K562 (cell line): ENCODE results near the gene ZC4H2. TPM values are rescaled to one million over a fixed set of nuclear protein-coding genes. Genes with fewer than 3 reads are reported as not detected.

Experiments used
- ATAC-seq: fragments of 200-7000 bp; cut with Tn5 transposase; 3 replicates; pipeline ENCODE4 v1.9.1; 2020; ENCODE audit warnings: moderate library complexity
- BruUV-seq: library from RNA; stranded (reverse); fragments of 400-500 nt; replicated peaks from 2 replicates; lab custom pipeline; 2021; lab: Mats Ljungman, UMichigan
- CTCF ChIA-PET: fragments of 300-600 bp; formaldehyde crosslinking; extraction: SDS; loops from one replicate; lab custom pipeline; 2021; ENCODE audit warnings: low intra/inter-chr PET ratio; lab: Yijun Ruan, JAX
- POLR2A ChIA-PET: fragments of 300-600, 350-650 bp; sonication (Branson Sonifier 250); formaldehyde crosslinking; extraction: SDS; loops from one replicate; lab custom pipeline; 2021; ENCODE audit warnings: antibody characterized with exemption, inconsistent platforms; lab: Yijun Ruan, JAX
- DNase-seq, 4 experiments: peaks; one replicate each; pipeline versions ENCODE4 v3.0.0 to v3.0.0-alpha.2; 2011 to 2018; ENCODE audit warnings: low spot score in 3 of 4, mixed read lengths in 3 of 4; ENCODE audit errors: extremely low read depth in 1 of 4
- FAIRE-seq: peaks from 2 replicates; lab custom pipeline; 2011; peaks lifted over from hg19 to GRCh38; lab: Jason Lieb, UNC
- H2AFZ ChIP-seq: 2 replicates; pipeline ENCODE4 v1.6.0; 2011; ENCODE audit warnings: low read depth, low read length, control low read depth, inconsistent platforms
- H3K27ac ChIP-seq: fragments of 200-600 bp; 3 replicates; pipeline ENCODE4 v1.8.0; 2011; ENCODE audit warnings: low read depth, mild to moderate bottlenecking, control low read depth, inconsistent platforms, low read length, moderate library complexity, mixed read lengths; ENCODE audit errors: extremely low read depth
- H3K27me3 ChIP-seq, 2 experiments: fragments of 300-600 bp in 1 of 2; 2 replicates in 1 of 2; 3 replicates in 1 of 2; pipeline versions ENCODE4 v1.6.0 to v1.8.0; 2011; ENCODE audit warnings: inconsistent platforms in 2 of 2, low read length in 2 of 2, mild to moderate bottlenecking in 1 of 2, mixed read lengths in 1 of 2, moderate library complexity in 1 of 2; ENCODE audit not compliant: control insufficient read depth in 2 of 2, insufficient read depth in 2 of 2
- H3K36me3 ChIP-seq: fragments of 300-600 bp; 3 replicates; pipeline ENCODE4 v1.8.0; 2011; ENCODE audit warnings: mild to moderate bottlenecking, low read length, inconsistent platforms; ENCODE audit not compliant: control insufficient read depth, insufficient read depth
- H3K4me1 ChIP-seq, 2 experiments: fragments of 200-600 bp in 1 of 2; replicated peaks in 1 of 2; 2 replicates in 1 of 2; 3 replicates in 1 of 2; pipeline versions ENCODE4 v1.5.1 to v1.8.0; 2011; ENCODE audit warnings: inconsistent platforms in 2 of 2, low read length in 2 of 2, mild to moderate bottlenecking in 1 of 2, mixed read lengths in 1 of 2, moderate library complexity in 1 of 2; ENCODE audit not compliant: control insufficient read depth in 2 of 2, insufficient read depth in 2 of 2
- H3K4me2 ChIP-seq: 2 replicates; pipeline ENCODE4 v1.6.1; 2011; ENCODE audit warnings: low read length, control low read depth, inconsistent platforms, mixed read lengths; ENCODE audit not compliant: insufficient read depth
- H3K4me3 ChIP-seq: fragments of 200-600 bp; sonication (generic), shearing (Covaris generic); 2 replicates; pipeline ENCODE4 v1.5.1; 2016; ENCODE audit warnings: control low read depth, inconsistent platforms
- H3K79me2 ChIP-seq: fragments of 200-600 bp; 3 replicates; pipeline ENCODE4 v1.8.0; 2011; ENCODE audit warnings: low read length, inconsistent platforms; ENCODE audit not compliant: control insufficient read depth, insufficient read depth
- H3K9ac ChIP-seq, 2 experiments: 2 replicates each; pipeline versions ENCODE4 v1.6.0 to v1.6.1; 2011; ENCODE audit warnings: low read depth in 2 of 2, low read length in 2 of 2, control low read depth in 1 of 2, inconsistent platforms in 1 of 2, mild to moderate bottlenecking in 1 of 2, mixed read lengths in 1 of 2; ENCODE audit not compliant: insufficient read depth in 1 of 2
- H3K9me1 ChIP-seq: one replicate; pipeline ENCODE4 v1.6.0; 2011; ENCODE audit warnings: inconsistent platforms, mild to moderate bottlenecking, low read length, moderate library complexity; ENCODE audit not compliant: control insufficient read depth, insufficient read depth
- H3K9me3 ChIP-seq: replicated peaks from 2 replicates; pipeline ENCODE4 v1.5.1; 2011; ENCODE audit warnings: low read depth, low read length, inconsistent platforms; ENCODE audit not compliant: control insufficient read depth, insufficient read depth
- H4K20me1 ChIP-seq: replicated peaks from 2 replicates; pipeline ENCODE4 v1.6.1; 2011; ENCODE audit warnings: low read length, inconsistent platforms, mixed read lengths; ENCODE audit not compliant: control insufficient read depth, insufficient read depth
- C11orf30 ChIP-seq: fragments of 450-650 bp; IDR thresholded peaks from 2 replicates; pipeline ENCODE4 v1.6.1; 2016; ENCODE audit warnings: low read depth, mild to moderate bottlenecking
- HMGN3 ChIP-seq: IDR thresholded peaks from 2 replicates; pipeline ENCODE4 v1.6.1; 2011; ENCODE audit warnings: borderline replicate concordance, low read depth, mild to moderate bottlenecking, mixed read lengths, low read length; ENCODE audit not compliant: insufficient read length; ENCODE audit errors: extremely low read depth
- KAT2B ChIP-seq: IDR thresholded peaks from one replicate; pipeline ENCODE4 v1.6.1; 2012; ENCODE audit warnings: low read depth, mild to moderate bottlenecking, control low read depth, inconsistent platforms, low read length, moderate library complexity
- MEIS2 ChIP-seq: fragments of 450-650 bp; IDR thresholded peaks from 2 replicates; pipeline ENCODE4 v1.6.1; 2014; ENCODE audit warnings: mild to moderate bottlenecking; ENCODE audit not compliant: partially characterized antibody
- PTBP1 ChIP-seq: fragments of 200-400 bp; formaldehyde crosslinking; IDR thresholded peaks from 2 replicates; pipeline ENCODE4 v1.6.1; 2017; ENCODE audit warnings: low read depth, low read length
- RBM34 ChIP-seq: fragments of 200-400 bp; formaldehyde crosslinking; IDR thresholded peaks from 2 replicates; pipeline ENCODE4 v1.6.1; 2018; ENCODE audit warnings: low read length, borderline replicate concordance; ENCODE audit not compliant: insufficient read depth
- RCOR1 ChIP-seq, 2 experiments: IDR thresholded peaks; 2 replicates each; pipeline ENCODE4 v1.6.1; 2012; ENCODE audit warnings: low read depth in 2 of 2, low read length in 2 of 2, borderline replicate concordance in 1 of 2, improper control_type of control experiment in 1 of 2
- TRIM28 ChIP-seq: fragments of 450-650 bp; IDR thresholded peaks from 2 replicates; pipeline ENCODE4 v1.6.1; 2017
- ZNF184 ChIP-seq: sonication (generic); formaldehyde crosslinking; IDR thresholded peaks from 2 replicates; pipeline ENCODE4 v1.5.0; 2020; ENCODE audit warnings: missing genetic modification reagents
- ZNF717 ChIP-seq: fragments of 250-450 bp; sonication (Bioruptor Pico); IDR thresholded peaks from 2 replicates; pipeline ENCODE4 v1.5.0; 2021
- in situ Hi-C: fragments of 300-500 bp; cut with MboI; formaldehyde crosslinking; loops from 4 replicates; pipeline ENCODE4 v1.15.0; 2018; ENCODE audit warnings: inconsistent platforms, mixed read lengths
- intact Hi-C: fragments of 100-400 bp; cut with micrococcal nuclease; formaldehyde crosslinking; loops from 2 replicates; pipeline ENCODE4 v1.14.2; 2022
- polyA plus RNA-seq, 8 experiments: library from polyadenylated mRNA; depleted of rRNA in 4 of 8; stranded (reverse) in 5 of 8; unstranded in 3 of 8; fragments of >200 nt; fragmentation: Nextera tagmentation in 2 of 8; fragmentation: Illumina TruSeq in 1 of 8; extraction: Ambion mirVana in 2 of 8; extraction: Trizol in 1 of 8; gene quantifications; 2 replicates each; pipeline versions ENCODE4 v1.2.1 to v1.2.3, GENCODE V29; 2011 to 2014; ENCODE audit warnings: inconsistent platforms in 1 of 8, missing spikeins in 1 of 8
- total RNA-seq, 7 experiments: library from RNA; depleted of rRNA in 6 of 7; stranded (reverse); fragments of >200 nt in 6 of 7; fragmentation: Illumina TruSeq in 2 of 7; extraction: Trizol in 2 of 7; gene quantifications; 2 replicates each; pipeline versions ENCODE4 v1.2.1 to v1.2.3, GENCODE V29; 2011 to 2021; ENCODE audit warnings: low replicate concordance in 1 of 7
- TF ChIP-seq, protein P1 (sequence below), 2 experiments: fragments of 450-650 bp; formaldehyde crosslinking in 1 of 2; IDR thresholded peaks; 2 replicates each; pipeline versions ENCODE4 v1.4.0 to v1.6.1; 2014 to 2020; ENCODE audit warnings: mild to moderate bottlenecking in 2 of 2, borderline replicate concordance in 1 of 2, low read depth in 1 of 2
- TF ChIP-seq, protein P2 (sequence below), 2 experiments: fragments of 450-650 bp; conservative IDR thresholded peaks; 2 replicates each; pipeline ENCODE4 v1.6.1; 2017; ENCODE audit warnings: mild to moderate bottlenecking in 2 of 2, moderate library complexity in 2 of 2
- TF ChIP-seq, protein P3 (sequence below): conservative IDR thresholded peaks from 2 replicates; pipeline ENCODE4 v1.6.1; 2011; ENCODE audit warnings: low read depth, mild to moderate bottlenecking, low read length; ENCODE audit not compliant: control insufficient read depth

ZC4H2 gene
- total and polyA plus RNA-seq, 9 of the 15 experiments (the other 6 are each of a cell fraction or from before 2014, with no cell fraction given): 1.1 to 7.0 (median 3.2) TPM

DNA sequence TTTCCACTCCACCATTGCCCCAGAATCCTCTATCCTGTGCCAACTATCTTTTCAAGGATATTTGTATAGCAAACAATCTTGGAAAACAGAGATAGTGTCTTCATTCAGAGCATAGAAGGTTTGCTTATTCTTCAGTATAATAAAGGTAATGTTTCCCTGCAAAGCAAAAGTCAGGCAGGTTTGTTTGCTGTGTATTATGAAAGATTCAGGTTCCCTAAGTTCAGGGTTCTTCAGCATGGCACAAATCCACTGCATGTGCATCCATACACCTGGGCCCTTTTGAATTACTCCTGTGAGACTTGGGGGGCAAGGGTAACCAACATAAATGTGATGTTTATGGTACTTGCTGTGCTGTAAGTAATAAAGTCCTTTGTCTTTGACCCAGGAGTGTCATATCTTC is 33.2 kb upstream of the ZC4H2 start:
- Histone ChIP-seq H3K4me3 (no peak overlapping the region), H3K4me2 (no peak overlapping the region), H3K27me3 (no peaks in the 10 kb centered on the region), H3K9me1 (no peaks in the 10 kb centered on the region), H3K79me2 (no peaks in the 10 kb centered on the region), H2AFZ (no peak overlapping the region), H4K20me1 (no peaks in the 10 kb centered on the region), H3K9ac (no peak overlapping the region), H3K36me3 (no peaks in the 10 kb centered on the region), H3K4me1 (no peaks in the 10 kb centered on the region), H3K27ac (no peak overlapping the region), H3K9me3 (no peaks in the 10 kb centered on the region)
- ChIA-PET CTCF (no interaction called here), POLR2A (no interaction called here)
- in situ Hi-C loops (no loop called here), intact Hi-C loops (no loop called here)
- no TSS peak for BruUV-seq
- ATAC-seq: no peak
- no peak for DNase-seq
- FAIRE-seq: no peak
- TF ChIP-seq PTBP1: no peak
- TF ChIP-seq, protein P1, sequence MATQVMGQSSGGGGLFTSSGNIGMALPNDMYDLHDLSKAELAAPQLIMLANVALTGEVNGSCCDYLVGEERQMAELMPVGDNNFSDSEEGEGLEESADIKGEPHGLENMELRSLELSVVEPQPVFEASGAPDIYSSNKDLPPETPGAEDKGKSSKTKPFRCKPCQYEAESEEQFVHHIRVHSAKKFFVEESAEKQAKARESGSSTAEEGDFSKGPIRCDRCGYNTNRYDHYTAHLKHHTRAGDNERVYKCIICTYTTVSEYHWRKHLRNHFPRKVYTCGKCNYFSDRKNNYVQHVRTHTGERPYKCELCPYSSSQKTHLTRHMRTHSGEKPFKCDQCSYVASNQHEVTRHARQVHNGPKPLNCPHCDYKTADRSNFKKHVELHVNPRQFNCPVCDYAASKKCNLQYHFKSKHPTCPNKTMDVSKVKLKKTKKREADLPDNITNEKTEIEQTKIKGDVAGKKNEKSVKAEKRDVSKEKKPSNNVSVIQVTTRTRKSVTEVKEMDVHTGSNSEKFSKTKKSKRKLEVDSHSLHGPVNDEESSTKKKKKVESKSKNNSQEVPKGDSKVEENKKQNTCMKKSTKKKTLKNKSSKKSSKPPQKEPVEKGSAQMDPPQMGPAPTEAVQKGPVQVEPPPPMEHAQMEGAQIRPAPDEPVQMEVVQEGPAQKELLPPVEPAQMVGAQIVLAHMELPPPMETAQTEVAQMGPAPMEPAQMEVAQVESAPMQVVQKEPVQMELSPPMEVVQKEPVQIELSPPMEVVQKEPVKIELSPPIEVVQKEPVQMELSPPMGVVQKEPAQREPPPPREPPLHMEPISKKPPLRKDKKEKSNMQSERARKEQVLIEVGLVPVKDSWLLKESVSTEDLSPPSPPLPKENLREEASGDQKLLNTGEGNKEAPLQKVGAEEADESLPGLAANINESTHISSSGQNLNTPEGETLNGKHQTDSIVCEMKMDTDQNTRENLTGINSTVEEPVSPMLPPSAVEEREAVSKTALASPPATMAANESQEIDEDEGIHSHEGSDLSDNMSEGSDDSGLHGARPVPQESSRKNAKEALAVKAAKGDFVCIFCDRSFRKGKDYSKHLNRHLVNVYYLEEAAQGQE (IDR thresholded peaks at IDR 0.05; ENCODE audit: borderline replicate concordance): no peak
- TF ChIP-seq, protein P1 (CRISPR knock-in tag; IDR thresholded peaks at IDR 0.05; ENCODE audit: low read depth): no peak
- TF ChIP-seq ZNF717 (CRISPR knock-in tag): no peak
- TF ChIP-seq C11orf30: no peak
- TF ChIP-seq, protein P2, sequence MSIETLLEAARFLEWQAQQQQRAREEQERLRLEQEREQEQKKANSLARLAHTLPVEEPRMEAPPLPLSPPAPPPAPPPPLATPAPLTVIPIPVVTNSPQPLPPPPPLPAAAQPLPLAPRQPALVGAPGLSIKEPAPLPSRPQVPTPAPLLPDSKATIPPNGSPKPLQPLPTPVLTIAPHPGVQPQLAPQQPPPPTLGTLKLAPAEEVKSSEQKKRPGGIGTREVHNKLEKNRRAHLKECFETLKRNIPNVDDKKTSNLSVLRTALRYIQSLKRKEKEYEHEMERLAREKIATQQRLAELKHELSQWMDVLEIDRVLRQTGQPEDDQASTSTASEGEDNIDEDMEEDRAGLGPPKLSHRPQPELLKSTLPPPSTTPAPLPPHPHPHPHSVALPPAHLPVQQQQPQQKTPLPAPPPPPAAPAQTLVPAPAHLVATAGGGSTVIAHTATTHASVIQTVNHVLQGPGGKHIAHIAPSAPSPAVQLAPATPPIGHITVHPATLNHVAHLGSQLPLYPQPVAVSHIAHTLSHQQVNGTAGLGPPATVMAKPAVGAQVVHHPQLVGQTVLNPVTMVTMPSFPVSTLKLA (conservative IDR thresholded peaks at IDR 0.05): no peak
- no peak for TF ChIP-seq RBM34
- no peak for TF ChIP-seq MEIS2
- no peak for TF ChIP-seq TRIM28
- no peak for TF ChIP-seq HMGN3
- no peak for TF ChIP-seq KAT2B
- TF ChIP-seq RCOR1 (IDR thresholded peaks at IDR 0.05; ENCODE audit: borderline replicate concordance in 1 of 2, low read depth in 2 of 2, low read length in 2 of 2): no peak
- TF ChIP-seq ZNF184 (CRISPR knock-in tag): no peak
- TF ChIP-seq, protein P3, sequence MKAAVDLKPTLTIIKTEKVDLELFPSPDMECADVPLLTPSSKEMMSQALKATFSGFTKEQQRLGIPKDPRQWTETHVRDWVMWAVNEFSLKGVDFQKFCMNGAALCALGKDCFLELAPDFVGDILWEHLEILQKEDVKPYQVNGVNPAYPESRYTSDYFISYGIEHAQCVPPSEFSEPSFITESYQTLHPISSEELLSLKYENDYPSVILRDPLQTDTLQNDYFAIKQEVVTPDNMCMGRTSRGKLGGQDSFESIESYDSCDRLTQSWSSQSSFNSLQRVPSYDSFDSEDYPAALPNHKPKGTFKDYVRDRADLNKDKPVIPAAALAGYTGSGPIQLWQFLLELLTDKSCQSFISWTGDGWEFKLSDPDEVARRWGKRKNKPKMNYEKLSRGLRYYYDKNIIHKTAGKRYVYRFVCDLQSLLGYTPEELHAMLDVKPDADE: no peak
